GM19035 (cell line): ENCODE measurements around the gene SLC35E1.
"Not testable (repeated sequence)": the region's sequence is repeated elsewhere in the genome, so short reads cannot be mapped to it uniquely, and the experiment has no call there.

Experiments
- ATAC-seq: cut with Tn5 transposase; IDR thresholded peaks from one replicate; pipeline ENCODE4 v1.9.1; 2021; ENCODE audit not compliant: unreplicated experiment

The SLC35E1 gene

DNA sequence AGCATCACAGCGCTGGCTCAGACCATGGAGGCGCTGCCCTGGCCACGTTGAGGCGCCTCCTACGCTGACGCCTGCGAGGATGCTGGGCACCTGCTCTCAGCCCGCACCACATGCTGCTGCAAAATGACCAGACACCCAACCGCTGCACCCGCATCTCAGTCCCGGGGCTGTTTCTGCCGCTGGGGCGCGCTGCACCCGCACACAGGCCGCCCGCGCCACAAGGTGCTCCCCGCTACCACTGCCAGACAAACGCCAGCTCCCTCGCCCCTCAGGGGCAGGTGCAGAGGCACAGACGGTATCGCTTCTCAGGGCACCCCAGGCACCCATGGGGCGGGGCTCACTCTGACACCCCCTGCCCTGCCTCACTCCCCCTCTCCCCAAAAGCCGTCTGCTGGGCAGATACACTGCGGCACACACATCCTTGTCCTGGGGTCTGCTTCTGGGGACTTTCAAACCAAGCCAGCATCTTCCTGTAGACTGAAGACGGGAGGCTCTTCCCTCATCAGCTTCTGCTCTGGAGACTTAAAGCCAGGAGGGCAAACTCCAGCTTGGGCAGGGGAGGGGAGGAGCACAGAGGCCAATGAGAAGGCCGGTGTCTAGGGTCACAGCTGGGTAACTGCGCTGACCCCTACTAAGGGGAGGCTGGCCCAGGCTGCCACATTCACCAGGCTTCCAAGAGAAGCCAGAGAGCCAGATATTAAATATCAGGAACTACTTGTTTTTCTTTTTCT, 46.3 kb downstream of the SLC35E1 start:
- no peak for ATAC-seq

DNA sequence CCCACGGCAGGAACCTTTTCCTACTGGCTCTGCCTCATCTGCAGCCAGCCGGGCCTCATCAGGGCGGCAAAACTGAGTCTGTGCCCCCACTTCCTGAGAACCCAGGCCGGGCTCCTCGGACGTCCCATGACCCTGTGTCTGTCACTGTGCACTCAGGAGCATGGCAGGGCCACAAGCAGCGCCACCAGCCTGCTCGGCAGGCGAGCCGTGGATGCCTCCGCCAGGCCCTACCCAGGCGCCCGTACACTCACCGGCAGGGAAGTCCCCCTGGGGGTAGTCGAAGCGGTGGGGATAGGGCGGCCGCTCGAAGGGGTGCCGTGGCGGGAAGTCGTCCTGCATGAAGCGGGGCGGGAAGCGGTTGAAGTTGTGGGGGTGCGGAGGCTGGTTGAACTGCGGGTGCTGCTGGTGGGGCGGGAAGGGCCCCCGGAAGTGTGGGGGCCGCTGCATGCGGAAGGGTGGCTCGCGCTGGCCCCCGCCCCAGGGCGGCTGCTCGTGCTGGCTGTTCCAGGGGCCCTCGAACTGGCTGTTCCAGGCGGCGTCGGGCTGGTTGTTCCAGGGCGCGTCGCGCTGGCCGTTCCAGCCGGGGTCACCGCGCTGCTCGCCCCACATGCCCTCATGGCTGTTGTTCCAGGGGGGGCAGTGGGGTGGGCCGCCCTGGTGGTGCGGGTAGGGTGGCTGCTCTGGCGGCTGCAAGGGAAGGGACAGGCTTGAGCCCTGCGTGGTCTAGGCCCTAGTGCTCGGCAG, 47.1 kb downstream of the SLC35E1 start:
- ATAC-seq = no peak

DNA sequence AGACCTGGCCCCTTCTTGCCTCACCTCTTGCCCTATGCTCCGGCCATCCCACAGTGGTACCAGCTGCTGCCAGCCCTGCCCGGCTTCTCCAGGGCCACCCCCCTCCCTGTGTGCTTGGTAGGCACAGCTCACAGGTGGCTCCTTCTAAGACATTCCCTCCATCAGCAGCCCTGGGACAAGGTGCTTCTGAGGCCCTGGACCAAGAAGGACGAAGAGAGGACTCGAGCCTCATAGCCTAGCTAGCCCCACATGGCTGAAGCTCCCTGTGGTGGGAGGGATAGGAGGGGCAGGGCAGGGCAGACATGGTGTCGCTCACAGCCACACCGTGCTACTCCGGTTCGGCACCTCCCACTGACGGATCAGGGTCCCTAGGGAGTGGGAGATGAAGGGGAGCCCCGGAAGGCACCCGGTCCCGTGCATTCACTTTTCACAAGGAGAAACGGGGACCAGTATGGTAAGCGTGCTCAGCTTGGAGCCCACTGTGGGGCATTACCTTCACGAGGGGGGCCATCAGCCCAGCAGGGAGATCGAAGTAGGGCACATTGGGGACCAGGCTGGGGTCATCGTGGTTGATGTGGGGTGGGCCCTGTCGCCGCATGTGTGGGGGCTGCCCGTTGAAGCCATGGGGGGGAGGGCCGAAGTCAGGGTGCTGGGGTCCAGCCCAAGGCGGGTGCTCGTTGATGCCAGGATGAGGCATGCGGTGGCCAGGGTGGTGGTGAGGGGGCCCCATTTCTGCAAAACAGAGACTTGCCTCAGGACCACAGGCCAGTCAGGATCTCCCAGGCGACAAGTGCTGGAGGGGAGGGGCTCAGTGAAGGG, 49.4 kb downstream of the SLC35E1 start:
- no peak for ATAC-seq

DNA sequence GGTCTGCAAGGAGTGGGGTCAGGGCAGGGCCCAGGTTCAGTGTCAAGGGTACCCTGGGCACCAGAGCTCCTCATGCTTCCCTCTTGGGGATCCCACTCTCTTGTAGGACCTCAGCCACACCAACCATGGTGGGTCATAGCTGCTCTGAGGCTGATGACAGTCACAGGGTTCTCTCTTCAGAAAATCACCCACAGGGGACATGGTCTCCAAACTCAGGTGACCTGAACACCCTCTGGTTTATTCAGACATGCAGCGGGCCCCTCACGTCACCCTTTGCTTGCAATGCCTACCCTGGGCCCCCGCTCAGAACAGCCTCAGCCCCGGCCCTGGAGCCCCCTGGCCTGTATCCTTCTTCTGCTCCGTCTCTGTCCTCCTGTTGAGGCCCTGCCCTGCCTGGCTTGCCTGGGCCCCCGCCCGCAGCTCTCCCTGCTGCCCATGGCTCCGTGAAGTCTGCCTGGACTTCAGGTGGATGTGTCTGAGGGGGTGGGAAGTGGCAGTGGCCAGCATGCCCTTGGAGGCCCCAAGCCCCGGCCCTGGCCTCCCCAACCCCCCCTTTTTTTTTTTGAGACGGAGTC, 50.4 kb downstream of the SLC35E1 start:
- no peak for ATAC-seq

DNA sequence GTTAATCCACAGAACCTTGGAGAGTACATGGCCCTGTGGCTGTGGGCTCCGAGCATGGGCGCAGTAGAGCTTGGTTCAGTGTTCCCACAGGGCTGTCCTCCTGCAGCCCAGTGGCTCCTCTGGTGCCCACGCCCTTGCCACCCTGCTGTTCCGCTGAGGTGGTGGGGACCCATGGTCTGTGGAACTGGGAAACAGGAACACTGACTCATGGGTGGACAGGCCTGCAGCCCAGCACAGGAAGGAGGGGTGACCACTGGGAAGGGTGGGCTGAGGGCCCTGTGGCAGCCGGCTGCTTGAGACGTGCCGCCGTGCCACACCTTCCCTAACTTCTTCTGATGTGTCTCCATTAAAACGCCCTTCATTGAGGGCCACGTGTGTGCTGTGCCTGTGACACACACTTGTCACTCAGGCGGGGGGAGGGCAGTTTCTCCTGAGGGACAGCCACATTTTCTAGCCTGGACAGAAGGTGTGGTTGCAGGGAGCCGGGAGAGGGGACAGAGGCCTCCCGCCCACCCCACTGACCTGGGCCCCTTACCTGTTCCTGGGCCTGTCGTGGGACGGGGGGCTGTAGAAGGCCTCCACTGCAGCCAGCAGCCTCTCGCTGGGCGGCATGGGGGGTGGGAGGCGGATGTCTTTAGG, 51.1 kb downstream of the SLC35E1 start:
- ATAC-seq = no peak

DNA sequence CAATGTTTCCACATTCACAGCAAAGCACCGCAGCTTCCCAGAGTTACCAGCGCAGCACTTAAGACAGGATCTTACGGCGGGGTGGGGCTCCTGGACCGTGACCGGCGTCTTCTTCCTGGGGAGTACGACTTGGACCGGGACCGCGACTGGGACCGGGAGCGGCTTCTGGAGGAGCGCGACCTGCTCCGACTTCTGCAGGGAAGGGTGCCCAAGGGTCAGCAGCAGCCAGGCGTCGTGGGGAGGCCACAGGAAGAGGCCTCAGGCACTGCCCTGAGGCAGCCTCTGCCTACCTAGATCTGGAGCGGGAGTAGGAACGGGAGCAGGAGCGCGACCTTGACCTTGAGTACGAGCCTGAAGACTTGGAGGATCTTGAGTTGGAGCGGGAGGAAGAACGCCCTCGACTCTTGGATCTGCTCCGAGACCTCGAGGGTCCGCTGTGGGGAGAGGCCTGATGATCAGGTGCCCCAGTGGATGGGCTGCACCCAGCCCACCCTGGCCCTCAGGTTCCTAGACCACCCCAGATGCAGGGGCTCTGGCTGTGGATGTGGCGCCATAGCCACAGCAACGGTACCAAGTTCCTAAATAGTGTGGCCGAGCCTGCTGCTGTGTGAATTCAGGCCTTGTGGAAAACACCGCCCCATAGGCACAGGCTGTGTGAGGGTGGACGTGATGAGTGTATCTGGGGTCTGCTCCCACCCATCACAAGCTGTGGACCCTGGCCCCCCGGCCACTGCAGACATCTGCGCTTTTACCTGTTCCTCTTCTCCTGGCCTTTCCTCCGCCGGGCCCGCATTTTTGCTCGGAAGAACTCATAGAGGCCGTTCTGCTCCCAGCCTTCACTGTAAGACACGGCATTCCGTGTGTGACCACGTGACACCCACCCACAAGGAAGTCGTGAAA, 51.9 kb downstream of the SLC35E1 start:
- no peak for ATAC-seq

DNA sequence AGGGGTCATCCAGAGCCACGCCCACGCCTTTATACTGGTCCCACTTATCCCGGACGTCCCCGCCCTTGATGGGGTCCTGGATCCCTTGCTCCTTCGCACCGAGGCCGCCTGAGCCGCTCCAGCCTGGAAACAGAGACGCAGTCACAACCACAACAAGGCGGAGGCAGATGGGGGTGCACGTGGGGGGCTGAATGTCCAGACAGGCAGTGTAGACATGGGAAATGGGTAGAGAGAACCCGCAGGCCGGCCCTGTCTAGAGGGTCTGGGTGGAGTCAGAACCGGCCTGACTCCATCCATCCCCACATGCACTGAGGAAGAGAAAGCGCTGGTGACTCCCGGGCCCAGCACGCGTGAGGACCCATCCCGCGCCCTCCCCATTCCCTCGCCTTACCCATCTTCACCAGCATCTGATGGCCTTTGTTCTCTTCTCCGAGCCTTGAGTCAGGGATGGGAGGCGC, 53.0 kb downstream of the SLC35E1 start:
- ATAC-seq = no peak

DNA sequence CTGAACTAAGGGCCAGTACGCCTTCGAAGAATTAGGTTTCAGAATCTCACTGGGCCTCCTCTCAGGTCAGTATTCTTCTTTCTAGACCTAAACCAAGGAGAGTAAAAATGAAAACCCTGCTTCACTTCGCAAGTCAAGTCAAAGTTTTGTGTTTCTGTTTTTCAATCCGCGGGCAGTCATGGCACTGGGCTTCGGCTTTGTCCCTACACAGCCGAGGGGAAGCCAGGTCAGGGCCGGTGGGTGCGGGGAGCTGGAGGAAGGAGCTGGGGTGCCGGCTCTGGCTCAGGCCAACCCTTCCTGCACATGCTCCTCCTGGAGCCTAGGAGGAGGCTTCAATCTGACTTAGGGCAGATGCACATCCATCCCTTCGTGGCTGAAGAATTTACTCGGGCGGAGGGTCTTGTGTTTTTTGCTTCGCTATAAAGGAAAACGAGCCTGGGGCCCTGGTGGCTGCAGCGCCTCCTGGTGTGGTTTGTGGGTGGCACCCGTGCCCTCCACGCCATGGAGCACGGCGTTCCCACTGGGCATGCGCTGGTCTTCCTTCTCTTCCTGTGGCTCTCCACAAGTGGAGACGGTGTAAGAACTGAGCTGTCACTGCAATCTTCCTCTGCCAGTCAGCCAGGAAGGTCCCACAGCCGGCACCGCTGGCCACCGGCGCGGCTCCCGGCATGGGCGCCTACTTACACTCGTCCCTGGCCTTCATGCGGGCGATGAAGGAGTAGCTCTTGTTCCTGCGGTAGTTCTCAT, 53.6 kb downstream of the SLC35E1 start:
- no peak for ATAC-seq

DNA sequence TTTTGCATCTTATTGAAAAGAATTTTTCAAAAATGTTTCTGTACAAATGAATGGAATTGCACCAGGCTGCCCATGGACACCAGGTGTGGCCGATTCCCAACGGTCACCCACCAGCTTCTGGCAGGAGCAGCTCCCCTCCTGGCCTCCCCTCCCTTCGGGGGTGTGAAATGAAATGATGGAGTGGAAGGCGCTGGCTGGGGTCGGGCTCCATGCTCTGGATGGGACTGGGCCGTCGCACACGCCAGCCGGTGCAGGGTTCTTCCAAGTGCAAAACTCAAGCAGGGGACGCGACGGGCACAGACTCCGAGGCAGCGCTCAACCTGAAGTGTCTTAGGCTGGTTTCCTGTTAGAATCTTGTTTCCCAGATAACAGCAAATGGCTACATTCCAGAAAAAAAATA, 54.2 kb downstream of the SLC35E1 start:
- no peak for ATAC-seq

DNA sequence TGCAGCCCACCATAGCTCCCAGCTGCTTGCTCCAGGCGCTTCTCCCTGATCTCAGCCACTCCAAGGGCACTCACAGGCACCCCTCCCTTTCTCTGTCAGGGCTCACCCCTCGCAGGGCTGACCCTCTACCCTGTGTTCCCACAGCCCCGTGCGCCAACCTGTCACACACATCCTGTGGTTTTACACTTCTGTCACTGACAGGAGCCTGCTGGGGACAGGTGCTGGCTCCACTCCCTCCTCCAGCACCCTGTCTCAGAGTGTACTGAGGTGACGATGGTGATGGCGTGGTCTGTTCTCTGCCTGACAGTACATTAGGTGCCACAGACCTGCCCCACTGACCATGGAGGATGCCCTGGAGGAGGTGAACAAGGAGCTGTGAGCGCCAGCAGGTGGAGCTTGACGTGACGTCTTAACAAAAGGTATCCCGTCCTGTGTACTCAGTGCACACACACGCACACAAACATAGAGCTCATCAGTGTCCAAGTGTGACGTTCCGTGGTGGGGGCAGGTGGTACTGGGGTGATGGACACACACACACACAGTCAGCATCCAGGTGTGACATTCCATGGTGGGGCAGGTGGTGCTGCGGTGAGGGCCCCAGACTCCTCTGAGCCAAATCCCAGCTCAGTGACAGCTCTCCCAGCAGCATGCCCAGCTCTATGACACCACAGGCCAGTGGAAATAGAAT, 55.1 kb downstream of the SLC35E1 start:
- no peak for ATAC-seq

DNA sequence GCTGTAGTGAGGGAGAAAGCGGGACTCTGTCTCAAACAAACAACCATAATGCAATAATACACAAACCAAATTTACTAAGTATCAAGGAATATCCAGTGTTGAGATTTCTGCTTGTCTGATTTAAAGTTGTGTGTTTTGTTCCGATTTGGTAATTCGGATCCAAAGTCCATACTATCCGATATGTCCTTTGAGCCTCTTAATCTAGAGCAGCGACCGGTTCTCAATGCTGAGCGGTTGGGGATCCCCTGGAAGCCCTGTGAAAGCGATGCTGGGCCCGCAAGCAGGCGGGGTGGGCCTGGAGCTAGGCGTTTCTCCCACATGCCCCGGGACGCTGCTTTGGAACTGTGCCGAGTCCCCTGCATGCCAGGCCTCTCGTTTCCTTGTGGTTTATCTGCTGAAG, 55.8 kb downstream of the SLC35E1 start:
- no peak for ATAC-seq

DNA sequence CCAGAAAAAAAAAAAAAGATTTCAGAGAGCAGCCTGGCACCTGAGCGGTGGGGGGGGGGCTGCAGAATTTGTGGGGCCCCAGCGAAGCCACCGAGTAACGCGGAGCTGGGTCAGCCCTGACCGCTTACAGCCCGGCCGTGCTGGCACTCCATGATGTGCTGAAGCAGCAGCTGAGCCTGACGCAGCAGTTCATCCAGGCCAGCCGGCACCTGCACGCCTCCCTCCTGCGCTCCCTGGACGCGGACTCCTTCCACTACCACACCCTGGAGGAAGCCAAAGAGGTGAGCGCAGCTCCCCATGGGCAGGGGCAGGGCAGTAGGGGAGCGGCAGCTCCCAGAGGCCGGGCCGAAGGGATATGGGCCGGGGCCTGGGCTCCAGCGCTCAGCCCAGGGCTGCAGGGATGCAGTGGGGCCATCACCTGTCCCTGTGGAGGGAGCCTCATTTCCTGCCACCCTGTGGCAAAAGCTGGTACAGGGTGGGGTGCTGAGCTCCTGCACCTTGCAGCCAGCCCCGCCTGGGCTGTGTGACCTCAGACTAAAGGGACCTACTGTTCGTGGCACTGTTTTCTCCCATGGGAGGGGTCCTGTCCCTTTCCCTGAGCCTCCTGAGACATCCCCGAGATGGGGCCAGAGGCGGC, 57.7 kb downstream of the SLC35E1 start:
- ATAC-seq = no peak

DNA sequence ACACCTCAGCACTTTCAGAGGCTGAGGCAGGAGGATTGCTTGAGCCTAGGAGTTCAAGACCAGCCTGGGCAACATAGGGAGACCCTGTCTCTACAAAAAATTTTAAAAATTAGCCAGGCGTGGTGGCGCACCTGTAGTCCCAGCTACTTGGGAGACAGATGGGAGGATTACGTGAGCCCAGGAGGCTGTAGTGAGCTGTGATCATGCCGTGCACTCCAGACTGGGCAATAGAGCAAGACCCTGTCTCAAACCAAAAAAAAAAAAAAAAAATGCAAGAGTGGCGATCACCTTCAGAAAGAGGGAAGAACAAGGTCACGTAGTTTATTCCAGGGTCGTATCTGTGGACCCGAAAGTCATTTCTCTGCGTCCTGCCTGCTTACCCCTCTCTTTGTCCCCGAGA, 59.6 kb downstream of the SLC35E1 start:
- not testable (repeated sequence) for ATAC-seq

DNA sequence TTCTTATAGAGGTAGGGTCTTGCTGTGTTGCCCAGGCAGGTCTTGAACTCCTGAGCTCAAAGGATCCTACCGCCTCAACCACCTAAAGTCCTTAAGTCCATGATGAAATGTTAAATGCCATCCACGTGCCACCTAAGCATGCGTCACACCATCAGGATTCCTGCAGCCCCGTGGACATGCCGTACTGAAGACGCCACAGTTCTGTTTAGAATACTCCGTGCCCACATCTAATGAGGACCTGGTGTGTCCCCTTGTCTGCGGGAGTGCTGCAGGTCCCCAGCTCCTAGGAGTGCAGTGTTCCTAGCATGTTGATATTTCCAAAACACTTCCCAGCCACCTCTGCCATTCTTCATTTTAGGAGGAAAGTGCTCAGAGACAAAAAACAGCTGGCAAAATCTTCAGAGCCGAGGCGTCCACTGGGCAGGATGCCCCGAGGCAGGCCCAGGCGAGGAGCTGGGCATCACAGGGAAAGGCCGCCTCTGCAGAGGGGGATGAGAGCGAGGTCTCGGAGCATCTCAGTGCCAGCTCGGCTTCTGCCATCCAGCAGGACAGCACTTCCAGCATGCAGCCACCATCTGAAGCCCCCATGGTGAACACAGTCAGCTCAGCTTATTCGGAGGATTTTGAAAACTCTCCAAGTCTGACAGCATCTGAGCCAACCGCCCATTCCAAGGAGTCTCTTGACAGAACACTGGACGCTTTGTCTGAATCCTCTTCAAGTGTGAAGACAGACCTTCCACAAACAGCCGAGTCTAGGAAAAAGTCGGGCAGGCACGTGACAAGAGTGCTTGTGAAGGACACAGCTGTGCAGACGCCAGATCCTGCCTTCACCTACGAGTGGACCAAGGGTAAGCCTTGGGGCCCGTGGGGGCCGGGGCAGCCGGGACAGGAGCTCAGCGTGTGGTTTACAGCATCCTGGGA, 62.8 kb downstream of the SLC35E1 start:
- no peak for ATAC-seq

DNA sequence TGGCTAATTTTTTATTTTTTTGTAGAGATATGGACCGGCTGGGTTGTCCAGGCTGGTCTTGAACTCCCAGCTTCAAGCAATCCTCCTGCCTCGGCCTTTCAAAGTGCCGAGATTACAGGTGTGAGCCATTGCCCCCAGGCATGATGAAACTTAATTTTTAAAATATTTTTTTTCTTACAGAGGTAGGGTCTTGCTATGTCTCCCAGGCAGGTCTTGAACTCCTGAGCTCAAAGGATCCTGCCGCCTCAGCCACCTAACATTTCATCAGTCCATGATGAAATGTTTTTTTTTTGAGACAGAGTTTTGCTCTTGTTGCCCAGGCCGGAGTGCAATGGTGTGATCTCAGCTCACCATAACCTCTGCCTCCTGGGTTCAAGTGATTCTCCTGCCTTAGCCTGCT, 63.7 kb downstream of the SLC35E1 start:
- ATAC-seq = no peak

DNA sequence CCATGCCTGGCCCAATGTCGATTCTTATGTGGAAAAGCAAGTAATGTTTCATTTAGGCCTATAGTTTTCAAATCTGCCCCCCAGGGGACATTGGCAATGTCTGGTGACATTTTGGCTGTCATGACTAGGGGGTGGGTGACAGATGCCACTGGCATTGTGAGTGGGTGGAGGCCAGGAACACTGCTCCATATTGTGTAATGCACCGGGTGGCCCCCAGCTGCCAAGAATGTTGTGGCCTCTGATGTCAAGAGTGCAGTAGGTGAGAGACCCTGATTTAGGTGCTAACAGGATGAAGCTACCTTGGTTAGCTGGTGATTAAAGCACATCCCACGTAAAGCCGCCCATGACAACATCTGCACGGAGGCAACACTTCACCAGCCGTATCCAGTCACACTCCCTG, 65.3 kb downstream of the SLC35E1 start:
- ATAC-seq = no peak

DNA sequence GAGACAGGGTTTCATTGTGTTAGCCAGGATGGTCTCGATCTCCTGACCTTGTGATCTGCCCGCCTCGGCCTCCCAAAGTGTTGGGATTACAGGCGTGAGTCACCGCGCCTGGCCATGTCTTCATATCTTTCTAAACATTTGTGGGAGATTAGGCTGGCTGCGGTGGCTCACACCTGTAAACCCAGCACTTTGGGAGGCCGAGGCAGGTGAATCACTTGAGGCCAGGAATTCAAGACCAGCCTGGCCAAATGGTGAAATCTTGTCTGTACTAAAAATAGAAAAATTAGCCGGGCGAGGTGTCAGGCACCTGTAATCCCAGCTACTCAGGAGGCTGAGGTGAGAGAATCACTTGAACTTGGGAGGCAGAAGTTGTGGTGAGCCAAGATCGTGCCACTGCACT, 66.1 kb downstream of the SLC35E1 start:
- ATAC-seq = not testable (repeated sequence)
